GM12892 (cell line): Measurements from ENCODE around the gene EPYC.
"Not testable (repeated sequence)": the region's sequence is repeated elsewhere in the genome, so short reads cannot be mapped to it uniquely, and the experiment has no call there.

ENCODE experiments used
- POLR2A ChIP-seq: IDR thresholded peaks from 2 replicates; pipeline ENCODE4 v1.6.1; 2011; ENCODE audit warnings: low read depth, low read length, control low read depth
- POLR2AphosphoS5 ChIP-seq: IDR thresholded peaks from 2 replicates; pipeline ENCODE4 v1.6.1; 2011; ENCODE audit warnings: low read depth, low read length, control low read depth
- TAF1 ChIP-seq: IDR thresholded peaks from 2 replicates; pipeline ENCODE4 v1.6.1; 2011; ENCODE audit warnings: low read depth, mild to moderate bottlenecking, control low read depth, low read length, borderline replicate concordance

- TF ChIP-seq POLR2AphosphoS5, POLR2A, TAF1: not testable (repeated sequence)
These were observed 19.4 kb downstream of the EPYC start for GRCh38 chr12:90985331-90985730.
